IPS-20b (cell line): ENCODE measurements around the gene PES1.
"Not testable (repeated sequence)": the region's sequence is repeated elsewhere in the genome, so short reads cannot be mapped to it uniquely, and the experiment has no call there.

Experiments
- H3K27ac ChIP-seq: one replicate; pipeline ENCODE4 v1.5.1; 2013; ENCODE audit warnings: low read length
- H3K27me3 ChIP-seq: 2 replicates; pipeline ENCODE4 v1.6.1; 2013; ENCODE audit warnings: mild to moderate bottlenecking, low read length, inconsistent platforms; ENCODE audit not compliant: insufficient read depth
- H3K36me3 ChIP-seq: 2 replicates; pipeline ENCODE4 v1.6.1; 2013; ENCODE audit warnings: low read depth, mild to moderate bottlenecking, inconsistent platforms, low read length, moderate library complexity; ENCODE audit not compliant: insufficient read depth
- H3K4me1 ChIP-seq: 2 replicates; pipeline ENCODE4 v1.6.1; 2013; ENCODE audit warnings: mild to moderate bottlenecking, control low read depth, inconsistent platforms, low read length, moderate library complexity; ENCODE audit not compliant: insufficient read depth
- H3K4me3 ChIP-seq: 2 replicates; pipeline ENCODE4 v1.5.1; 2013; ENCODE audit warnings: mild to moderate bottlenecking, low read length, inconsistent platforms
- H3K9ac ChIP-seq: 2 replicates; pipeline ENCODE4 v1.6.1; 2013; ENCODE audit warnings: low read depth, mild to moderate bottlenecking, inconsistent platforms, low read length, moderate library complexity
- H3K9me3 ChIP-seq: 2 replicates; pipeline ENCODE4 v1.6.1; 2013; ENCODE audit warnings: mild to moderate bottlenecking, low read depth, low read length, inconsistent platforms; ENCODE audit not compliant: insufficient read depth

PES1 gene

DNA sequence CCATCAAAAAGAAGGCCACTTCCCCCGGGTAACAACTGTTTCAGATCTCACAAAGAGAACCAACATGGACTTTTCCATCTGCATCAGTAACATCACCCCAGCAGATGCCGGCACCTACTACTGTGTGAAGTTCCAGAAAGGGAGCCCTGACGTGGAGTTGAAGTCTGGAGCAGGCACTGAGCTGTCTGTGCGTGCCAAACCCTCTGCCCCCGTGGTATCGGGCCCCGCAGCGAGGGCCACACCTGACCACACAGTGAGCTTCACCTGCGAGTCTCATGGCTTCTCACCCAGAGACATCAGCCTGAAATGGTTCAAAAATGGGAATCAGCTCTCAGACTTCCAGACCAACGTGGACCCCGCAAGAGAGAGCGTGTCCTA is 48.9 kb downstream of the PES1 start:
- no peaks in the 10 kb centered on the region for H3K36me3 ChIP-seq
- peaks cover 31% of the 10 kb centered on the region for H3K27me3 ChIP-seq
- no peak overlapping the region for H3K27ac ChIP-seq
- peak overlapping the region; percentile 76; the same call in 1 of the 2 replicates for H3K4me3 ChIP-seq
- peak overlapping the region; percentile 71; the same call in 1 of the 2 replicates for H3K9ac ChIP-seq
- 0 out of 2 replicates have a peak, but pooled peaks cover 4% of the 10 kb centered on the region for H3K4me1 ChIP-seq
- no peaks in the 10 kb centered on the region for H3K9me3 ChIP-seq

DNA sequence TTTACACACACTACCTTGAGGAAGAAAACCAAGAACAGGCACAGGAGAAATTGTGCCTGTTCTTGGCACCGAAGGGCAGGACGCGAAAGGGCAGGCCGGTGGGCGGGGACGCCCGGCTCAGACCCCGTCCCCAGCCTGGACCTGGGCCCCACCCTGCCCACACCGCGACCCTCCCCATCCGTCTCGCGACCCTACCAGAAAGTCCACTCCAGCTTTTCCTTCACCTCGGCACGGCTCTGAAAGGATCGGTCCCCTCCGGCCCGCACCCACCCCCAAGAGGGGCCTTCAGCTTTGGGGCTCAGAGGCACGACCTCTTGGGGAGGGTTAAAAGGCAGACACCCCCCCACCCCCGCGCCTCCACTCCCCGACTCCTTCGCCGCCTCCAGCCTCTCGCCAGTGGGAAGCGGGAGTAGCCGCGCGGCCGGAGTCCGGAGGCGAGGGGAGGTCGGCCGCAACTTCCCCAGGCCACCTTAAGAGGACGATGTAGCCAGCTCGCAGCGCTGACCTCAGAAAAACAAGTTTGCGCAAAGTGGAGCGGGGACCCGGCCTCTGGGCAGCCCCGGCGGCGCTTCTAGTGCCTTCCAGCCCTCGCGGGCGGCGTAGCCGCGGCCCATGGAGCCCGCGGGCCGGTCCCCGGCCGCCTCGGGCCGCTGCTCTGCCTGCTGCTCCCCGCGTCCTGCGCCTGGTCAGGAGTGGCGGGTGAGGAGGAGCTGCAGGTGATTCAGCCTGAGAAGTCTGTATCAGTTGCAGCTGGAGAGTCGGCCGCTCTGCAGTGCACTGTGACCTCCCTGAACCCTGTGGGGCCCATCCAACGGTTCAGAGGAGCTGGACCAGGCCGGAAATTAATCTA is 49.5 kb downstream of the PES1 start:
- no peak overlapping the region for H3K27ac ChIP-seq
- H3K9me3 ChIP-seq, result no peaks in the 10 kb centered on the region
- H3K4me1 ChIP-seq, result 0 out of 2 replicates have a peak, but pooled peaks cover 6% of the 10 kb centered on the region
- H3K4me3 ChIP-seq, result peak overlapping the region; percentile 76
- H3K36me3 ChIP-seq, result no peaks in the 10 kb centered on the region
- H3K9ac ChIP-seq, result peak overlapping the region; percentile 71; the same call in 1 of the 2 replicates
- peaks cover 31% of the 10 kb centered on the region for H3K27me3 ChIP-seq

DNA sequence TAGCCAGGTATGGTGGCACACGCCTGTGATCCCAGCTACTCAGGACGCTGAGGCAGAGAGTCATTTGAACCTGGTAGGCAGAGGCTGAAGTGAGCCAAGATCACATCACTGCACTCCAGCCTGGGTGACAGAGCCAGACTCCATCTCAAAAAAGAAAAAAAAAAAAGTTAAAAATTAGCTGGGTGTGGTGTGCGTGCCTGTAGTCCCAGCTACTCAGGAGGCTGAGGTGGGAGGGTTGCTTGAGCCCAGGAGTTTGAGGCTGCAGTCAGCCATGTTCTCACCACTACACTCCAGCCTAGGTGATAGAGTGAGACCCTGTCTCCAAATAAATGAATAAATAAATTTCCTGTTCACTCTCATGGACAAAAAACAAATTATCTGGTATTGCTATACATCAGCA is 50.2 kb downstream of the PES1 start:
- H3K4me1 ChIP-seq, H3K36me3 ChIP-seq, H3K27ac ChIP-seq, H3K9me3 ChIP-seq: not testable (repeated sequence)
- Histone ChIP-seq H3K4me3 (peak overlapping the region; percentile 76), H3K9ac (peak overlapping the region; percentile 71; the same call in 1 of the 2 replicates), H3K27me3 (peaks cover 31% of the 10 kb centered on the region)

DNA sequence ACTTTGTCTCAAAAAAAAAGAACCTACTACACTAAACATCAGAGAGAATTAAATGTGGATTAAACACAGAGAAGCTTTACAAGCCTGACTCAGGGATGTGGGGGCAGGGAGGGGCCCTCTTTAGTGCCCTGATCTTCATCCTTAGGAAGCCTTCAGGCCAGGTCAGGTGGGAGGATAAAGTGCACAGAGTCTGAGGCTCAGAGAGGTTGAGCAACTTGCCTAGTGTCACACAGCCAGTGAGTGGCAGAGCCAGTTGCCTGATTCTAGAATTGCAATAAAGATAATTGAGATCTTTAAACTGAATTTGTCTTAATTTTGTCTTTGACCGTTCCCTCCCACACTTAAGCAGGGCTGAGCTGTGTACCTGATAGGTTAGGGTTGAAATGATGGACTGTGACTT is 52.3 kb downstream of the PES1 start:
- Histone ChIP-seq H3K9me3 (no peaks in the 10 kb centered on the region), H3K27me3 (peaks cover 30% of the 10 kb centered on the region), H3K4me3 (no peak overlapping the region), H3K4me1 (0 out of 2 replicates have a peak, but pooled peaks cover 6% of the 10 kb centered on the region), H3K27ac (no peak overlapping the region), H3K36me3 (no peaks in the 10 kb centered on the region), H3K9ac (no peak overlapping the region)

DNA sequence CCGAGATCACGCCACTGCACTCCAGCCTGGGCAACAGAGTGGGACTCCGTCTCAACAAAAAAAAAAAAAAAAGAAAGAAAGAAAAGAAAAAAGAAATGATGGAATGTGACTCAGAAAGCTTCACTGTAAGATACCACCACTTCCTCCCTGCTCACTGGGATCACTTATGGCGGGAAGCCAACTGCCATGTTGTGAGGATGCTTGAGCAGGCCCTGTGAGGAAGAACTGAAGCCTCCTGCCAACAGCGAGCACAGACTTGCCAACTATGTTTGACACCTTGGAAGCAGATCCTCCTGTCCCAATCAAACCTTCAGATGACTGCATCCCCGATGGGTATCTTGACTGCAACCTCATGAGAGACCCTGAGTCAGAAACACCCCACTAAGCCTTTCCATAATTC is 53.4 kb downstream of the PES1 start:
- H3K9ac ChIP-seq, result no peak overlapping the region
- H3K9me3 ChIP-seq, result no peaks in the 10 kb centered on the region
- H3K27ac ChIP-seq, result no peak overlapping the region
- peaks cover 19% of the 10 kb centered on the region for H3K27me3 ChIP-seq
- no peaks in the 10 kb centered on the region for H3K36me3 ChIP-seq
- 0 out of 2 replicates have a peak, but pooled peaks cover 6% of the 10 kb centered on the region for H3K4me1 ChIP-seq
- H3K4me3 ChIP-seq, result no peak overlapping the region

DNA sequence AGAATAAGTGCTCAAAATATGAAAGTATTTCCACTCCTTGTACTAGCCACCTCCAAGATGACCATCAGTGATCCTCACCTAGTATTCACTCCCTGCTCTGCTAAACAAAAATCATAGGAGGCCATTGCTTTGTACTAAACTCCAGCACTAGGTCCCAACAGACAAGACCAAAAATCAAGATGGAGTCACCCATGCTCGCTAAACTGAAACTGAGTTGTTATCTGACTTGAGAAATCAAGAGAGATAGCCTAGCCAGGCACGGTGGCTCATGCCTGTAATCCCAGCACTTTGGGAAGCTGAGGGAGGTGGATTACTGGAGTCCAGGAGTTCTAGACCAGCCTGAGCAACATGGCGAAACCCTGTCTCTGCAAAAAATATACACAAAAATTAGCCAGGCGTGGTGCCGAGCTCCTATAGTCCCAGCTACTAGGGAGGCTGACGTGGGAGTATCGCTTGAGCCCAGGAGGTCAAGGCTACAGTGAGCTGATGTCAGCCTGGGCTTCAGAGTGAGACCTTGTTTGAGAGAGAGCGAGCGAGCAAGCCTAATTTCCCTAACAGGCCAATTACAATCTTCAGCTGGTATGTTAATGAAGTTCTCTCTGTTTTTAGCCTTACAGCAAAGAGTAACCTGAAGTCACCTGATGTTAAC is 54.5 kb downstream of the PES1 start:
- H3K27ac ChIP-seq, result no peak overlapping the region
- no peaks in the 10 kb centered on the region for H3K36me3 ChIP-seq
- H3K9me3 ChIP-seq, result no peaks in the 10 kb centered on the region
- H3K4me3 ChIP-seq, result no peak overlapping the region
- H3K9ac ChIP-seq, result no peak overlapping the region
- H3K4me1 ChIP-seq, result 0 out of 2 replicates have a peak, but pooled peaks cover 2% of the 10 kb centered on the region
- H3K27me3 ChIP-seq, result peaks cover 9% of the 10 kb centered on the region

DNA sequence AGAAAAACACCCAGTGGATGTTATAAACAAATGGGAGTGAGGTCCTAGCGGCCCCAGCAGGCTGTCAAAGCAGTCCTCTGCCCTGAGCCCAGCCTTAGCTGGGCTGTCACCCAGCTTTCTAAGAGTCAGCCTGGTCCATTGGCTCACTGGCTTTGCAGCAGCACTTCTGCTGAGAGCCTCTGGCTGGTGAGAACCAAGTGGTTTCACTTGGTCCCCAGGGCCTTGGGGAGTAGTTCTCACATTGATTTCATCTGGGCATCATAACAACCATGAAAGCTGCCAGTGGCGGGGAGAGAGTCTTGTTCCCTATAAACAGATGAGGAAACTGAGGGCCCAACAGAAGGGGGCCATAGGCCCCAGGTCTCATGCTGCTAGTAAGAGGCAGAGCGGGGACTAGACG is 56.5 kb downstream of the PES1 start:
- no peaks in the 10 kb centered on the region for H3K27me3 ChIP-seq
- no peaks in the 10 kb centered on the region for H3K36me3 ChIP-seq
- 0 out of 2 replicates have a peak, but pooled peaks cover 2% of the 10 kb centered on the region for H3K4me1 ChIP-seq
- no peaks in the 10 kb centered on the region for H3K9me3 ChIP-seq
- H3K9ac ChIP-seq, result no peak overlapping the region
- no peak overlapping the region for H3K4me3 ChIP-seq
- H3K27ac ChIP-seq, result no peak overlapping the region

DNA sequence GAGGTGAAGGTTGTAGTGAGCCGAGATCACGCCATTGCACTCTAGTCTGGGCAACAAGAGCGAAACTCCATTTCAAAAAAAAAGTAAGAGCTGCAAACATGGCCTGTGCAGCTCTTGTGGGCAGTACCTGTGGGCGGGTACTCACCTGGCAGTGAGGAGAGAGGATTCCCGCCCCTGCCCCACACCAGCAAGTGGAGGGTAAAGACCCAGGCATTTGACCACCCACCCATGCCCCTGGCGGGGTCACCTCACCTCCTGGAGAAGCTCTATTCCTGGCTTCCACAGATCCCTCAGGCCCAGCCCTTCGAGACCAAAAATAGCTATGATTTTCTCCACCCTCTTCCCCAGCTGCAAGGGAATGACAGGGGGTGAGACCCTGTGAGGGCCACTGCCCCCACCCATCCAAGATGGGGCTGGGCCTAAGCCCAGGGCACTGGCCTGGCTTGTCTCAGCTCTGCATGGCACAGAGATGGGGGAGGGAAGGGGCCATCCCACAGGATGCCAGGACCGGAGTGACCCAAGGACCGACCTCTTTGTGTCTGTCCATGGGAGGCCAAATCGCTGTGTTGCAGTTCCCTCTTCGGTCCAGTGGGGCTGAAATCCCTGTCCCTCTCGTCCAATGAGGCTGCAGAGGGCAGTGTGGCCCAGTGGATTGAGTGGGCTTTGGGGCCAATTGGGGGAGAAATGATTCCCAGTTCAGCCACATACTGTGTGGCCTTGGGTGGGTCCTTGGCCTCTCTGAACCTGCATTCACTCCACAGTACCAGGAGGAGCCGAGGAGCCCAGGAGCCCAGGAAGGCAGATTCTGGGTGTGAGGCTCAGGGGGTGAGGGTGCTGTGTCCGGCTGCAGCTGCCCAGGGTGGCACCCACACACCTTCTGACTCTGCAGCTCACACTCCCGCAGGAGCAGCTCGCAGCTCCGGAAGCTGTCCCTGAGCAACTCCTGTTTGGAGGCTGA is 59.8 kb downstream of the PES1 start:
- Histone ChIP-seq H3K36me3 (no peaks in the 10 kb centered on the region), H3K9ac (no peak overlapping the region), H3K9me3 (no peaks in the 10 kb centered on the region), H3K27me3 (no peaks in the 10 kb centered on the region), H3K4me3 (no peak overlapping the region), H3K27ac (no peak overlapping the region), H3K4me1 (no peaks in the 10 kb centered on the region)

DNA sequence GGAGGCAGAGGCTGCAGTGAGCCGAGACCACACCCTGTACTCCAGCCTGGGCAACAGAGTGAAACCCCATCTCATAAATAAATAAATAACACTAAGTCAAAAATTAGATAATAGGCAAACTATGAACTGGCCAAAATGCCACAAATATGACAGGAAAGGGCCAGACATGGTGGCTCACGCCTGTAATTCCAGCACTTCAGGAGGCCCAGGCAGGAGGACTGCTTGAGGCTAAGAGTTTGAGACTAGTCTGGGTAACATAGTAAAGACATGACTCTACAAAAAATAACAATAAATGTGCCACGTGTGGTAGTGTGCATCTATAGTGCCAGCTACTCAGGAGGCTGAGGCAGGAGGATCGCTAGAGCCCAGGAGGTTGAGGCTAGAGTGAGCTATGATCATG is 65.1 kb downstream of the PES1 start:
- Histone ChIP-seq H3K4me3 (no peak overlapping the region), H3K27me3 (no peaks in the 10 kb centered on the region), H3K36me3 (no peaks in the 10 kb centered on the region), H3K4me1 (no peaks in the 10 kb centered on the region), H3K9ac (no peak overlapping the region), H3K27ac (no peak overlapping the region), H3K9me3 (no peaks in the 10 kb centered on the region)
